WTC11 (cell line): ENCODE measurements around the gene ZNF175.

Source experiments
- GABPB1 ChIP-seq: sonication (generic); formaldehyde crosslinking; IDR thresholded peaks from 2 replicates; pipeline ENCODE4 v1.8.1; 2023; ENCODE audit warnings: mild to moderate bottlenecking, missing genetic modification reagents
- NR1H2 ChIP-seq: sonication (generic); formaldehyde crosslinking; IDR thresholded peaks from 2 replicates; pipeline ENCODE4 v1.9.0; 2021; ENCODE audit warnings: mild to moderate bottlenecking, moderate library complexity, missing genetic modification reagents
- ZBTB21 ChIP-seq: sonication (generic); formaldehyde crosslinking; IDR thresholded peaks from 2 replicates; pipeline ENCODE4 v1.8.1; 2023; ENCODE audit warnings: mild to moderate bottlenecking, missing genetic modification reagents, borderline replicate concordance
- ZNF512 ChIP-seq: sonication (generic); formaldehyde crosslinking; IDR thresholded peaks from 2 replicates; pipeline ENCODE4 v1.8.1; 2022; ENCODE audit warnings: missing genetic modification reagents, borderline replicate concordance
- TF ChIP-seq, protein P1 (sequence below): fragments of 200-600 bp; IDR thresholded peaks from 2 replicates; pipeline ENCODE4 v1.8.0; 2022; ENCODE audit warnings: antibody characterized with exemption

GRCh38 chr19:51600940-51601580 lies 30.0 kb downstream of the ZNF175 start:
- no peak for TF ChIP-seq GABPB1 (CRISPR knock-in tag)
- TF ChIP-seq ZBTB21 (CRISPR knock-in tag), result no peak
- TF ChIP-seq, protein P1, sequence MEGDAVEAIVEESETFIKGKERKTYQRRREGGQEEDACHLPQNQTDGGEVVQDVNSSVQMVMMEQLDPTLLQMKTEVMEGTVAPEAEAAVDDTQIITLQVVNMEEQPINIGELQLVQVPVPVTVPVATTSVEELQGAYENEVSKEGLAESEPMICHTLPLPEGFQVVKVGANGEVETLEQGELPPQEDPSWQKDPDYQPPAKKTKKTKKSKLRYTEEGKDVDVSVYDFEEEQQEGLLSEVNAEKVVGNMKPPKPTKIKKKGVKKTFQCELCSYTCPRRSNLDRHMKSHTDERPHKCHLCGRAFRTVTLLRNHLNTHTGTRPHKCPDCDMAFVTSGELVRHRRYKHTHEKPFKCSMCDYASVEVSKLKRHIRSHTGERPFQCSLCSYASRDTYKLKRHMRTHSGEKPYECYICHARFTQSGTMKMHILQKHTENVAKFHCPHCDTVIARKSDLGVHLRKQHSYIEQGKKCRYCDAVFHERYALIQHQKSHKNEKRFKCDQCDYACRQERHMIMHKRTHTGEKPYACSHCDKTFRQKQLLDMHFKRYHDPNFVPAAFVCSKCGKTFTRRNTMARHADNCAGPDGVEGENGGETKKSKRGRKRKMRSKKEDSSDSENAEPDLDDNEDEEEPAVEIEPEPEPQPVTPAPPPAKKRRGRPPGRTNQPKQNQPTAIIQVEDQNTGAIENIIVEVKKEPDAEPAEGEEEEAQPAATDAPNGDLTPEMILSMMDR, result no peak
- no peak for TF ChIP-seq NR1H2 (CRISPR knock-in tag)
- TF ChIP-seq ZNF512 (CRISPR knock-in tag), result no peak
